GM12878 (cell line): ENCODE results near the gene SLC36A3. TPM values are rescaled to one million over a fixed set of nuclear protein-coding genes. Genes with fewer than 3 reads are reported as not detected.
A peak's percentile ranks its signal among the peaks of the same experiment; 100 is the strongest.

ENCODE experiments used
- ATF2 ChIP-seq: IDR thresholded peaks from 2 replicates; pipeline ENCODE4 v1.6.1; 2012; ENCODE audit warnings: low read length, inconsistent platforms
- BACH1 ChIP-seq: fragments of 450-650 bp; IDR thresholded peaks from 2 replicates; pipeline ENCODE4 v1.6.1; 2017; ENCODE audit warnings: mild to moderate bottlenecking, borderline replicate concordance
- BMI1 ChIP-seq: fragments of 450-650 bp; IDR thresholded peaks from 2 replicates; pipeline ENCODE4 v1.6.1; 2016; ENCODE audit warnings: mild to moderate bottlenecking, moderate library complexity, borderline replicate concordance
- DPF2 ChIP-seq: fragments of 450-650 bp; IDR thresholded peaks from 2 replicates; pipeline ENCODE4 v1.6.1; 2017; ENCODE audit warnings: mild to moderate bottlenecking
- EED ChIP-seq: sonication (generic); IDR thresholded peaks from 2 replicates; pipeline ENCODE4 v1.6.1; 2016; ENCODE audit warnings: antibody characterized with exemption, low read depth
- EGR1 ChIP-seq, 2 experiments: IDR thresholded peaks; 1 replicate in 1 of 2; 2 replicates in 1 of 2; pipeline ENCODE4 v1.6.1; 2011 to 2012; ENCODE audit warnings: low read depth in 2 of 2, low read length in 2 of 2, borderline replicate concordance in 1 of 2, mild to moderate bottlenecking in 1 of 2, moderate library complexity in 1 of 2
- ETV6 ChIP-seq, 2 experiments: fragments of 450-650 bp in 1 of 2; IDR thresholded peaks in 1 of 2; conservative IDR thresholded peaks in 1 of 2; 2 replicates each; pipeline ENCODE4 v1.6.1; 2014; ENCODE audit warnings: antibody characterized with exemption in 1 of 2, borderline replicate concordance in 1 of 2, low read depth in 1 of 2, mild to moderate bottlenecking in 1 of 2, moderate library complexity in 1 of 2
- FOXK2 ChIP-seq: fragments of 450-650 bp; IDR thresholded peaks from 2 replicates; pipeline ENCODE4 v1.6.1; 2017; ENCODE audit warnings: mild to moderate bottlenecking, moderate library complexity
- GABPA ChIP-seq: IDR thresholded peaks from 2 replicates; pipeline ENCODE4 v1.6.1; 2014; ENCODE audit warnings: antibody characterized with exemption, low read depth, mild to moderate bottlenecking, inconsistent platforms
- HDGF ChIP-seq: fragments of 450-650 bp; IDR thresholded peaks from 2 replicates; pipeline ENCODE4 v1.6.1; 2016; ENCODE audit warnings: antibody characterized with exemption
- MXI1 ChIP-seq: fragments of 150-350 bp; IDR thresholded peaks from 2 replicates; pipeline ENCODE4 v1.6.1; 2011; ENCODE audit warnings: low read depth, mild to moderate bottlenecking, inconsistent platforms, low read length, improper control_type of control experiment
- MYC ChIP-seq: IDR thresholded peaks from 2 replicates; pipeline ENCODE4 v1.6.1; 2011; ENCODE audit warnings: mild to moderate bottlenecking, low read length, moderate library complexity, inconsistent platforms; ENCODE audit not compliant: insufficient read depth, insufficient replicate concordance, insufficient read length, severe bottlenecking
- PBX3 ChIP-seq: IDR thresholded peaks from 2 replicates; pipeline ENCODE4 v1.6.1; 2011; ENCODE audit warnings: mild to moderate bottlenecking, low read depth, low read length, moderate library complexity; ENCODE audit not compliant: insufficient replicate concordance
- RELA ChIP-seq: fragments of 450-650 bp; IDR thresholded peaks from 2 replicates; pipeline ENCODE4 v1.8.0; 2014; ENCODE audit warnings: borderline replicate concordance; ENCODE audit not compliant: partially characterized antibody
- SP1 ChIP-seq: IDR thresholded peaks from one replicate; pipeline ENCODE4 v1.6.1; 2011; ENCODE audit warnings: low read depth, low read length
- SREBF1 ChIP-seq: IDR thresholded peaks from 2 replicates; pipeline ENCODE4 v1.6.1; 2012; ENCODE audit warnings: mild to moderate bottlenecking, low read length
- STAT1 ChIP-seq: fragments of 450-650 bp; conservative IDR thresholded peaks from 2 replicates; pipeline ENCODE4 v1.6.1; 2014; ENCODE audit warnings: antibody characterized with exemption, mild to moderate bottlenecking
- TCF3 ChIP-seq: IDR thresholded peaks from 2 replicates; pipeline ENCODE4 v1.6.1; 2012; ENCODE audit warnings: low read depth, mild to moderate bottlenecking, low read length, borderline replicate concordance; ENCODE audit not compliant: insufficient read depth
- YY1 ChIP-seq: IDR thresholded peaks from 2 replicates; pipeline ENCODE4 v1.6.1; 2011; ENCODE audit warnings: low read depth, mild to moderate bottlenecking, low read length
- ZBTB4 ChIP-seq: fragments of 450-650 bp; formaldehyde crosslinking; IDR thresholded peaks from 2 replicates; pipeline ENCODE4 v1.4.0; 2022; ENCODE audit warnings: mild to moderate bottlenecking, moderate library complexity
- polyA plus RNA-seq, 11 experiments: library from polyadenylated mRNA; depleted of rRNA in 4 of 11; unstranded in 6 of 11; stranded (reverse) in 5 of 11; fragments of >200 nt; fragmentation: Nextera tagmentation in 4 of 11; fragmentation: Illumina TruSeq in 1 of 11; extraction: Ambion mirVana in 4 of 11; extraction: Trizol in 1 of 11; gene quantifications; 1 replicate in 1 of 11; 2 replicates in 10 of 11; pipeline versions ENCODE4 v1.2.1 to v1.2.3, GENCODE V29; 2011 to 2016; ENCODE audit warnings: inconsistent platforms in 2 of 11, missing spikeins in 2 of 11, low read depth in 1 of 11
- total RNA-seq, 4 experiments: library from RNA; depleted of rRNA in 3 of 4; stranded (reverse); fragments of >200 nt in 3 of 4; fragmentation: Illumina TruSeq in 1 of 4; extraction: Trizol in 1 of 4; gene quantifications; 2 replicates each; pipeline versions ENCODE4 v1.2.1 to v1.2.3, GENCODE V29; 2013 to 2021
- TF ChIP-seq, protein P1 (sequence below): fragments of 450-650 bp; IDR thresholded peaks from 2 replicates; pipeline ENCODE4 v1.6.1; 2016; ENCODE audit warnings: mild to moderate bottlenecking
- TF ChIP-seq, protein P2 (sequence below): fragments of 450-650 bp; IDR thresholded peaks from 2 replicates; pipeline ENCODE4 v1.6.1; 2017; ENCODE audit warnings: mild to moderate bottlenecking, low read depth, inconsistent platforms; ENCODE audit not compliant: poor library complexity, severe bottlenecking

The SLC36A3 gene
- total and polyA plus RNA-seq, 10 of the 15 experiments (the other 5 are each of a cell fraction or from before 2014, with no cell fraction given): 0.03 TPM; not detected in 9

DNA sequence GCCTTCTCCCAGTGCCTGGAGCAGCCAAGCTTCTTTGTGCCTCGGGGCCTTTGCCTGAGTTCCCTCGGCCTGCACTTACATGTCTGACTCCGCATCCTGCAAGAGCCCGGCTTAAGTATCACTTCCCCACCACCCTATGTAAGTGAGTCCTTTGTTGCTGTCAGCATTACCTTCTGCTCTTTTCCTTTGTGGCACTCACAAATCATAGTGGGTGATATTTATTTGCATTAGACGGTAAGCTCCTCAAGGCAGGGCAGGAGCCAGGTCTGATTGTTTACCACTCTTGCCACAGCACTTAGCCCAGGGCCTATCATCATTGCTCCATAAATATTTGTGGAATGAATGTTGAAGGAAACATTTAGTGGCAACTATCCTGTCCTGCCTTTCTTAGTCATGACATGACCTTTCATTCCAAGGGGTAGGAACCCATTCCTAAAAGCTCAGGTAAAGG lies 45.8 kb downstream of the SLC36A3 start (continued):
- TF ChIP-seq RELA (no peak), EED (no peak; the same call in 1 of the 2 replicates), STAT1 (no peak), MYC (no peak), ZBTB4 (no peak), ATF2 (no peak), BMI1 (no peak), TCF3 (no peak), FOXK2 (no peak), PBX3 (no peak), BACH1 (no peak), YY1 (no peak), ETV6 (conservative IDR thresholded peaks at IDR 0.05 in 1 of 2, IDR thresholded peaks at IDR 0.05 in 1 of 2; ENCODE audit: borderline replicate concordance in 1 of 2, low read depth in 1 of 2) (no peak), DPF2 (0 out of 2 replicates have a peak, but pooled peaks have one; percentile 30), GABPA (no peak), SREBF1 (no peak), EGR1 (IDR thresholded peaks at IDR 0.05; ENCODE audit: borderline replicate concordance in 1 of 2, low read depth in 2 of 2, low read length in 2 of 2) (no peak), SP1 (no peak), HDGF (no peak), MXI1 (no peak)
- TF ChIP-seq, protein P1, sequence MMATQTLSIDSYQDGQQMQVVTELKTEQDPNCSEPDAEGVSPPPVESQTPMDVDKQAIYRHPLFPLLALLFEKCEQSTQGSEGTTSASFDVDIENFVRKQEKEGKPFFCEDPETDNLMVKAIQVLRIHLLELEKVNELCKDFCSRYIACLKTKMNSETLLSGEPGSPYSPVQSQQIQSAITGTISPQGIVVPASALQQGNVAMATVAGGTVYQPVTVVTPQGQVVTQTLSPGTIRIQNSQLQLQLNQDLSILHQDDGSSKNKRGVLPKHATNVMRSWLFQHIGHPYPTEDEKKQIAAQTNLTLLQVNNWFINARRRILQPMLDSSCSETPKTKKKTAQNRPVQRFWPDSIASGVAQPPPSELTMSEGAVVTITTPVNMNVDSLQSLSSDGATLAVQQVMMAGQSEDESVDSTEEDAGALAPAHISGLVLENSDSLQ: peak; percentile 39; the same call in 1 of the 2 replicates
- TF ChIP-seq, protein P2, sequence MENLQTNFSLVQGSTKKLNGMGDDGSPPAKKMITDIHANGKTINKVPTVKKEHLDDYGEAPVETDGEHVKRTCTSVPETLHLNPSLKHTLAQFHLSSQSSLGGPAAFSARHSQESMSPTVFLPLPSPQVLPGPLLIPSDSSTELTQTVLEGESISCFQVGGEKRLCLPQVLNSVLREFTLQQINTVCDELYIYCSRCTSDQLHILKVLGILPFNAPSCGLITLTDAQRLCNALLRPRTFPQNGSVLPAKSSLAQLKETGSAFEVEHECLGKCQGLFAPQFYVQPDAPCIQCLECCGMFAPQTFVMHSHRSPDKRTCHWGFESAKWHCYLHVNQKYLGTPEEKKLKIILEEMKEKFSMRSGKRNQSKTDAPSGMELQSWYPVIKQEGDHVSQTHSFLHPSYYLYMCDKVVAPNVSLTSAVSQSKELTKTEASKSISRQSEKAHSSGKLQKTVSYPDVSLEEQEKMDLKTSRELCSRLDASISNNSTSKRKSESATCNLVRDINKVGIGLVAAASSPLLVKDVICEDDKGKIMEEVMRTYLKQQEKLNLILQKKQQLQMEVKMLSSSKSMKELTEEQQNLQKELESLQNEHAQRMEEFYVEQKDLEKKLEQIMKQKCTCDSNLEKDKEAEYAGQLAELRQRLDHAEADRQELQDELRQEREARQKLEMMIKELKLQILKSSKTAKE: no peak
